HepG2 (cell line): ENCODE results near the gene ELP4. TPM values are rescaled to one million over a fixed set of nuclear protein-coding genes. Genes with fewer than 3 reads are reported as not detected.

Experiments used
- ATAC-seq: fragments of 200-7000 bp; cut with Tn5 transposase; 3 replicates; pipeline ENCODE4 v1.9.1; 2020; ENCODE audit warnings: mild to moderate bottlenecking, moderate library complexity
- BruUV-seq: library from RNA; stranded (reverse); fragments of 400-500 nt; replicated peaks from 2 replicates; lab custom pipeline; 2021; lab: Mats Ljungman, UMichigan
- CTCF ChIA-PET: fragments of 300-600 bp; formaldehyde crosslinking; extraction: SDS; loops from one replicate; lab custom pipeline; 2021; ENCODE audit warnings: low total read pairs, inconsistent platforms, low intra/inter-chr PET ratio; lab: Yijun Ruan, JAX
- POLR2A ChIA-PET: fragments of 350-600 bp; sonication (Branson Sonifier 250); formaldehyde crosslinking; loops from one replicate; lab custom pipeline; 2020; ENCODE audit warnings: antibody characterized with exemption, inconsistent platforms; lab: Yijun Ruan, JAX
- DNase-seq: peaks from one replicate; pipeline ENCODE4 v3.0.0-alpha.2; 2015; ENCODE audit warnings: low spot score
- FAIRE-seq: peaks from 3 replicates; lab custom pipeline; 2011; peaks lifted over from hg19 to GRCh38; lab: Jason Lieb, UNC
- H2AFZ ChIP-seq: one replicate; pipeline ENCODE4 v1.6.1; 2011; ENCODE audit warnings: low read length, inconsistent platforms
- H3K27ac ChIP-seq: fragments of 300-600 bp; 3 replicates; pipeline ENCODE4 v1.8.0; 2011; ENCODE audit warnings: mixed run types, mild to moderate bottlenecking, mixed read lengths, low read length, inconsistent platforms; ENCODE audit not compliant: insufficient read depth; ENCODE audit errors: extremely low read length
- H3K27me3 ChIP-seq, 2 experiments: fragments of 200-600 bp in 1 of 2; 2 replicates in 1 of 2; 3 replicates in 1 of 2; pipeline versions ENCODE4 v1.6.0 to v1.8.0; 2011; ENCODE audit warnings: low read length in 2 of 2, mild to moderate bottlenecking in 2 of 2, moderate library complexity in 2 of 2, inconsistent platforms in 1 of 2; ENCODE audit not compliant: insufficient read depth in 2 of 2, control insufficient read depth in 1 of 2
- H3K36me3 ChIP-seq, 2 experiments: fragments of 200-600 bp in 1 of 2; replicated peaks in 1 of 2; 2 replicates in 1 of 2; 3 replicates in 1 of 2; pipeline versions ENCODE4 v1.5.1 to v1.8.0; 2011; ENCODE audit warnings: low read length in 2 of 2, inconsistent platforms in 1 of 2; ENCODE audit not compliant: insufficient read depth in 2 of 2, control insufficient read depth in 1 of 2
- H3K4me1 ChIP-seq: 2 replicates; pipeline ENCODE4 v1.5.1; 2012; ENCODE audit warnings: low read length, inconsistent platforms; ENCODE audit not compliant: insufficient read depth
- H3K4me2 ChIP-seq: 2 replicates; pipeline ENCODE4 v1.6.0; 2011; ENCODE audit warnings: low read depth, low read length, inconsistent platforms
- H3K4me3 ChIP-seq, 3 experiments: fragments of 200-600 bp in 1 of 3; sonication (generic), shearing (Covaris generic) in 1 of 3; replicated peaks in 1 of 3; 2 replicates each; pipeline ENCODE4 v1.5.1; 2011 to 2016; ENCODE audit warnings: low read length in 3 of 3, inconsistent platforms in 2 of 3, low read depth in 2 of 3, mild to moderate bottlenecking in 2 of 3, control low read depth in 1 of 3, mixed read lengths in 1 of 3; ENCODE audit not compliant: insufficient read depth in 1 of 3
- H3K79me2 ChIP-seq: one replicate; pipeline ENCODE4 v1.6.1; 2011; ENCODE audit warnings: low read length, inconsistent platforms; ENCODE audit not compliant: insufficient read depth
- H3K9ac ChIP-seq: 2 replicates; pipeline ENCODE4 v1.6.0; 2011; ENCODE audit warnings: mild to moderate bottlenecking, low read depth, low read length, inconsistent platforms; ENCODE audit not compliant: insufficient read depth
- H3K9me3 ChIP-seq: 2 replicates; pipeline ENCODE4 v1.5.1; 2012; ENCODE audit warnings: mild to moderate bottlenecking, low read length
- H4K20me1 ChIP-seq: 2 replicates; pipeline ENCODE4 v1.6.0; 2011; ENCODE audit warnings: inconsistent platforms, mild to moderate bottlenecking, low read length, moderate library complexity; ENCODE audit not compliant: insufficient read depth
- ARID4A ChIP-seq: sonication (generic); formaldehyde crosslinking; IDR thresholded peaks from 2 replicates; pipeline ENCODE4 v1.5.0; 2020; ENCODE audit warnings: mild to moderate bottlenecking, missing genetic modification reagents, borderline replicate concordance
- ARNT ChIP-seq: fragments of 450-650 bp; IDR thresholded peaks from 2 replicates; pipeline ENCODE4 v1.6.1; 2017
- ATF3 ChIP-seq: sonication (generic); formaldehyde crosslinking; IDR thresholded peaks from 2 replicates; pipeline ENCODE4 v1.4.0; 2020; ENCODE audit warnings: missing genetic modification reagents
- EZH2 ChIP-seq: conservative IDR thresholded peaks from 2 replicates; pipeline ENCODE4 v1.6.1; 2012; ENCODE audit warnings: mild to moderate bottlenecking, low read depth, low read length, moderate library complexity
- GATAD2A ChIP-seq: IDR thresholded peaks from 2 replicates; pipeline ENCODE4 v1.6.1; 2016
- NR0B2 ChIP-seq: sonication (generic); formaldehyde crosslinking; IDR thresholded peaks from 2 replicates; pipeline ENCODE4 v1.4.0; 2020; ENCODE audit warnings: mild to moderate bottlenecking, missing genetic modification reagents
- PRMT3 ChIP-seq: sonication (generic); formaldehyde crosslinking; IDR thresholded peaks from 2 replicates; pipeline ENCODE4 v1.8.1; 2022; ENCODE audit warnings: low read depth, mild to moderate bottlenecking, moderate library complexity, missing genetic modification reagents, borderline replicate concordance
- ZBTB7B ChIP-seq: sonication (generic); formaldehyde crosslinking; IDR thresholded peaks from 2 replicates; pipeline ENCODE4 v1.4.0; 2020; ENCODE audit warnings: missing genetic modification reagents
- ZNF317 ChIP-seq: sonication (generic); formaldehyde crosslinking; IDR thresholded peaks from 2 replicates; pipeline ENCODE4 v1.5.0; 2020; ENCODE audit warnings: mild to moderate bottlenecking, missing genetic modification reagents
- ZNF441 ChIP-seq: sonication (generic); formaldehyde crosslinking; IDR thresholded peaks from 2 replicates; pipeline ENCODE4 v1.7.0; 2021; ENCODE audit warnings: missing genetic modification reagents, borderline replicate concordance
- WGBS: methylation state at CpG from one replicate; pipeline ENCODE4 v1.1.6; 2017; ENCODE audit warnings: low lambda C conversion rate; 5-methylcytosine and 5-hydroxymethylcytosine counted together
- in situ Hi-C: cut with HindIII; loops from 2 replicates; pipeline ENCODE4 v1.10.0; 2017; ENCODE audit warnings: low pct_unique_long_range_greater_than_20kb; ENCODE audit not compliant: extremely low pct_ligation_motif_present
- intact Hi-C: fragments of 100-400 bp; cut with micrococcal nuclease; formaldehyde crosslinking; loops from one replicate; pipeline ENCODE4 v1.10.0; 2022; ENCODE audit not compliant: unreplicated experiment
- polyA plus RNA-seq, 8 experiments: library from polyadenylated mRNA; depleted of rRNA in 3 of 8; stranded (reverse) in 7 of 8; unstranded in 1 of 8; fragments of >200 nt; fragmentation: Illumina TruSeq in 4 of 8; extraction: Trizol in 4 of 8; gene quantifications; 2 replicates each; pipeline versions ENCODE4 v1.2.1 to v1.2.3, GENCODE V29; 2011 to 2016; ENCODE audit warnings: low read depth in 4 of 8, missing spikeins in 1 of 8, mixed read lengths in 1 of 8; ENCODE audit not compliant: insufficient read depth in 1 of 8
- total RNA-seq, 5 experiments: library from RNA; depleted of rRNA; stranded (reverse); fragments of >200 nt; fragmentation: Illumina TruSeq; extraction: Trizol; gene quantifications; 2 replicates each; pipeline ENCODE4 v1.2.3, GENCODE V29; 2016; ENCODE audit warnings: low read depth in 1 of 5

The ELP4 gene
- total and polyA plus RNA-seq, 2 of the 13 experiments (the other 11 are each of a cell fraction or from before 2014, with no cell fraction given) = 12.8 to 19.1 TPM

- Histone ChIP-seq H3K36me3 (no peaks in the 10 kb centered on the region), H3K9me3 (no peaks in the 10 kb centered on the region), H2AFZ (no peak overlapping the region), H4K20me1 (no peaks in the 10 kb centered on the region; the same call in 1 of the 2 replicates), H3K4me3 (no peak overlapping the region), H3K9ac (no peak overlapping the region), H3K4me2 (no peak overlapping the region), H3K4me1 (0 out of 2 replicates have a peak, but pooled peaks cover 8% of the 10 kb centered on the region), H3K79me2 (no peaks in the 10 kb centered on the region), H3K27me3 (peaks cover 7 to 79% of the 10 kb centered on the region in 2 experiments), H3K27ac (no peak overlapping the region)
- TF ChIP-seq EZH2 = peak; percentile 53; the same call in 1 of the 2 replicates
- no peak for TF ChIP-seq ZBTB7B (CRISPR knock-in tag)
- no TSS peak for BruUV-seq
- in situ Hi-C loops = loop anchor here (10.0 kb wide), 1 partner anchor 340 kb away; no protein-coding TSS in a partner anchor
- ChIA-PET CTCF (no interaction called here), POLR2A (no interaction called here)
- intact Hi-C loops = loop anchor here (5.0 kb wide), 1 partner anchor 183 kb away; no protein-coding TSS in a partner anchor
- WGBS = 60% methylated on average over 35 of the region's 52 CpGs
- FAIRE-seq = no peak
- no peak for DNase-seq
- no peak for ATAC-seq
These were observed 315.6 kb downstream of the ELP4 start for GRCh38 chr11:31824879-31825837.

GRCh38 chr11:31825838-31826484 lies 316.4 kb downstream of the ELP4 start:
- DNase-seq = no peak
- in situ Hi-C loops = loop anchor here (10.0 kb wide), 1 partner anchor 341 kb away; no protein-coding TSS in a partner anchor
- FAIRE-seq = no peak
- intact Hi-C loops = loop anchor here (5.0 kb wide), 1 partner anchor 184 kb away; no protein-coding TSS in a partner anchor
- ATAC-seq = no peak
- 0 out of 2 replicates have a peak, but pooled peaks cover 8% of the 10 kb centered on the region for H3K4me1 ChIP-seq
- H3K27ac ChIP-seq = no peak overlapping the region
- H3K9me3 ChIP-seq = no peaks in the 10 kb centered on the region
- H3K4me2 ChIP-seq = no peak overlapping the region
- no peaks in the 10 kb centered on the region for H3K36me3 ChIP-seq
- no peak overlapping the region for H2AFZ ChIP-seq
- H3K4me3 ChIP-seq = no peak overlapping the region
- ChIA-PET CTCF (no interaction called here), POLR2A (no interaction called here)
- 68% methylated on average over 21 of the region's 37 CpGs for WGBS
- H3K79me2 ChIP-seq = no peaks in the 10 kb centered on the region
- H3K27me3 ChIP-seq = peaks cover 7 to 77% of the 10 kb centered on the region in 2 experiments
- H3K9ac ChIP-seq = no peak overlapping the region
- no peaks in the 10 kb centered on the region; the same call in 1 of the 2 replicates for H4K20me1 ChIP-seq
- no TSS peak for BruUV-seq
- TF ChIP-seq ATF3 (CRISPR knock-in tag) (no peak), ARNT (no peak), NR0B2 (CRISPR knock-in tag) (no peak), GATAD2A (no peak), ZNF317 (CRISPR knock-in tag) (no peak), PRMT3 (CRISPR knock-in tag) (no peak), ARID4A (CRISPR knock-in tag) (no peak), ZNF441 (CRISPR knock-in tag) (no peak)
